Breast epithelium (tissue), 3 donors: ENCODE measurements around the gene GJD4.

ENCODE experiments used
- CTCF ChIP-seq, 3 donors: fragments of 450-650 bp; IDR thresholded peaks; one replicate each; pipeline ENCODE4 v1.5.1; 2016 to 2017; ENCODE audit warnings: antibody characterized with exemption in 3 of 3, mild to moderate bottlenecking in 3 of 3, moderate library complexity in 3 of 3
- POLR2A ChIP-seq: fragments of 450-650 bp; IDR thresholded peaks from one replicate; pipeline ENCODE4 v1.6.1; 2016; ENCODE audit warnings: antibody characterized with exemption, mild to moderate bottlenecking, moderate library complexity

GRCh38 chr10:35575640-35576039, 29.5 kb upstream of the GJD4 start:
- TF ChIP-seq CTCF (IDR thresholded peaks at IDR 0.05) (no peak), POLR2A (no peak)
